ENCODE data around the gene SV2C.

- TF ChIP-seq CTCF (IDR thresholded peaks at IDR 0.05 in 2 of 3, conservative IDR thresholded peaks at IDR 0.05 in 1 of 3; ENCODE audit: borderline replicate concordance in 1 of 3, insufficient read depth in 1 of 3, low read depth in 2 of 3, low read length in 2 of 3): no peak
- no peak for TF ChIP-seq EZH2phosphoT487 (IDR thresholded peaks at IDR 0.05; ENCODE audit: borderline replicate concordance)
- no peak for TF ChIP-seq EGR1 (IDR thresholded peaks at IDR 0.05; ENCODE audit: low read depth)
Measured at GRCh38 chr5:76234665-76235064, 151.5 kb downstream of the SV2C start.

Data from HCT116 (cell line).